K562 (cell line): ENCODE results near the gene OLFML1. TPM values are rescaled to one million over a fixed set of nuclear protein-coding genes. Genes with fewer than 3 reads are reported as not detected.

Source experiments
- ATAC-seq: fragments of 200-7000 bp; cut with Tn5 transposase; 3 replicates; pipeline ENCODE4 v1.9.1; 2020; ENCODE audit warnings: moderate library complexity
- BruUV-seq: library from RNA; stranded (reverse); fragments of 400-500 nt; replicated peaks from 2 replicates; lab custom pipeline; 2021; lab: Mats Ljungman, UMichigan
- CTCF ChIA-PET: fragments of 300-600 bp; formaldehyde crosslinking; extraction: SDS; loops from one replicate; lab custom pipeline; 2021; ENCODE audit warnings: low intra/inter-chr PET ratio; lab: Yijun Ruan, JAX
- POLR2A ChIA-PET: fragments of 300-600, 350-650 bp; sonication (Branson Sonifier 250); formaldehyde crosslinking; extraction: SDS; loops from one replicate; lab custom pipeline; 2021; ENCODE audit warnings: antibody characterized with exemption, inconsistent platforms; lab: Yijun Ruan, JAX
- DNase-seq, 4 experiments: peaks; one replicate each; pipeline versions ENCODE4 v3.0.0 to v3.0.0-alpha.2; 2011 to 2018; ENCODE audit warnings: low spot score in 3 of 4, mixed read lengths in 3 of 4; ENCODE audit errors: extremely low read depth in 1 of 4
- FAIRE-seq: peaks from 2 replicates; lab custom pipeline; 2011; peaks lifted over from hg19 to GRCh38; lab: Jason Lieb, UNC
- H2AFZ ChIP-seq: 2 replicates; pipeline ENCODE4 v1.6.0; 2011; ENCODE audit warnings: low read depth, low read length, control low read depth, inconsistent platforms
- H3K27ac ChIP-seq: fragments of 200-600 bp; 3 replicates; pipeline ENCODE4 v1.8.0; 2011; ENCODE audit warnings: low read depth, mild to moderate bottlenecking, control low read depth, inconsistent platforms, low read length, moderate library complexity, mixed read lengths; ENCODE audit errors: extremely low read depth
- H3K27me3 ChIP-seq, 2 experiments: fragments of 300-600 bp in 1 of 2; 2 replicates in 1 of 2; 3 replicates in 1 of 2; pipeline versions ENCODE4 v1.6.0 to v1.8.0; 2011; ENCODE audit warnings: inconsistent platforms in 2 of 2, low read length in 2 of 2, mild to moderate bottlenecking in 1 of 2, mixed read lengths in 1 of 2, moderate library complexity in 1 of 2; ENCODE audit not compliant: control insufficient read depth in 2 of 2, insufficient read depth in 2 of 2
- H3K36me3 ChIP-seq: fragments of 300-600 bp; 3 replicates; pipeline ENCODE4 v1.8.0; 2011; ENCODE audit warnings: mild to moderate bottlenecking, low read length, inconsistent platforms; ENCODE audit not compliant: control insufficient read depth, insufficient read depth
- H3K4me1 ChIP-seq, 2 experiments: fragments of 200-600 bp in 1 of 2; replicated peaks in 1 of 2; 2 replicates in 1 of 2; 3 replicates in 1 of 2; pipeline versions ENCODE4 v1.5.1 to v1.8.0; 2011; ENCODE audit warnings: inconsistent platforms in 2 of 2, low read length in 2 of 2, mild to moderate bottlenecking in 1 of 2, mixed read lengths in 1 of 2, moderate library complexity in 1 of 2; ENCODE audit not compliant: control insufficient read depth in 2 of 2, insufficient read depth in 2 of 2
- H3K4me2 ChIP-seq: 2 replicates; pipeline ENCODE4 v1.6.1; 2011; ENCODE audit warnings: low read length, control low read depth, inconsistent platforms, mixed read lengths; ENCODE audit not compliant: insufficient read depth
- H3K4me3 ChIP-seq: fragments of 200-600 bp; sonication (generic), shearing (Covaris generic); 2 replicates; pipeline ENCODE4 v1.5.1; 2016; ENCODE audit warnings: control low read depth, inconsistent platforms
- H3K79me2 ChIP-seq: fragments of 200-600 bp; 3 replicates; pipeline ENCODE4 v1.8.0; 2011; ENCODE audit warnings: low read length, inconsistent platforms; ENCODE audit not compliant: control insufficient read depth, insufficient read depth
- H3K9ac ChIP-seq, 2 experiments: 2 replicates each; pipeline versions ENCODE4 v1.6.0 to v1.6.1; 2011; ENCODE audit warnings: low read depth in 2 of 2, low read length in 2 of 2, control low read depth in 1 of 2, inconsistent platforms in 1 of 2, mild to moderate bottlenecking in 1 of 2, mixed read lengths in 1 of 2; ENCODE audit not compliant: insufficient read depth in 1 of 2
- H3K9me1 ChIP-seq: one replicate; pipeline ENCODE4 v1.6.0; 2011; ENCODE audit warnings: inconsistent platforms, mild to moderate bottlenecking, low read length, moderate library complexity; ENCODE audit not compliant: control insufficient read depth, insufficient read depth
- H3K9me3 ChIP-seq: replicated peaks from 2 replicates; pipeline ENCODE4 v1.5.1; 2011; ENCODE audit warnings: low read depth, low read length, inconsistent platforms; ENCODE audit not compliant: control insufficient read depth, insufficient read depth
- H4K20me1 ChIP-seq: replicated peaks from 2 replicates; pipeline ENCODE4 v1.6.1; 2011; ENCODE audit warnings: low read length, inconsistent platforms, mixed read lengths; ENCODE audit not compliant: control insufficient read depth, insufficient read depth
- CBX2 ChIP-seq: fragments of 200-600 bp; sonication (generic); IDR thresholded peaks from one replicate; pipeline ENCODE4 v1.6.1; 2012; ENCODE audit warnings: mild to moderate bottlenecking, low read length, inconsistent platforms; ENCODE audit not compliant: insufficient read depth, poor library complexity, severe bottlenecking
- ETS2 ChIP-seq: IDR thresholded peaks from 2 replicates; pipeline ENCODE4 v1.6.1; 2016; ENCODE audit warnings: borderline replicate concordance, missing genetic modification characterization, mild to moderate bottlenecking, moderate library complexity, missing compliant biosample characterization; ENCODE audit not compliant: poor library complexity, severe bottlenecking
- KLF6 ChIP-seq: fragments of 250-450 bp; sonication (Bioruptor Pico); IDR thresholded peaks from 2 replicates; pipeline ENCODE4 v1.4.0; 2020; ENCODE audit warnings: mild to moderate bottlenecking, moderate library complexity, borderline replicate concordance
- MAZ ChIP-seq, 2 experiments: fragments of 450-650 bp in 1 of 2; sonication (generic) in 1 of 2; formaldehyde crosslinking; IDR thresholded peaks in 1 of 2; conservative IDR thresholded peaks in 1 of 2; 2 replicates each; pipeline versions ENCODE4 v1.4.0 to v1.5.0; 2020; ENCODE audit warnings: mild to moderate bottlenecking in 1 of 2, missing genetic modification reagents in 1 of 2
- SMARCA5 ChIP-seq: fragments of 450-650 bp; IDR thresholded peaks from 2 replicates; pipeline ENCODE4 v1.6.1; 2016
- TAF1 ChIP-seq: IDR thresholded peaks from 2 replicates; pipeline ENCODE4 v1.6.1; 2011; ENCODE audit warnings: mild to moderate bottlenecking, low read length, moderate library complexity; ENCODE audit not compliant: insufficient read depth, control insufficient read depth, severe bottlenecking; ENCODE audit errors: extremely low read depth
- ZBTB1 ChIP-seq: sonication (generic); formaldehyde crosslinking; IDR thresholded peaks from 2 replicates; pipeline ENCODE4 v1.8.1; 2023; ENCODE audit warnings: missing genetic modification reagents, low read depth, mild to moderate bottlenecking, borderline replicate concordance
- ZBTB11 ChIP-seq, 3 experiments: fragments of 200-800 bp in 1 of 3; fragments of 250-450 bp in 1 of 3; fragments of 450-650 bp in 1 of 3; sonication (Bioruptor Pico) in 1 of 3; sonication (Bioruptor generic) in 1 of 3; formaldehyde crosslinking in 1 of 3; IDR thresholded peaks; 2 replicates each; pipeline versions ENCODE4 v1.6.1 to v1.8.0; 2016 to 2022; ENCODE audit warnings: mild to moderate bottlenecking in 2 of 3, missing genetic modification characterization in 2 of 3, missing compliant biosample characterization in 1 of 3, moderate library complexity in 1 of 3
- ZC3H11A ChIP-seq: IDR thresholded peaks from 2 replicates; pipeline ENCODE4 v1.6.1; 2012; ENCODE audit warnings: low read depth, low read length, improper control_type of control experiment
- ZNF551 ChIP-seq: fragments of 250-450 bp; sonication (Bioruptor Pico); IDR thresholded peaks from 2 replicates; pipeline ENCODE4 v1.5.0; 2021; ENCODE audit warnings: mild to moderate bottlenecking, moderate library complexity
- WGBS: fragments of 100-300 bp; shearing (Covaris generic); methylation state at CpG from one replicate; pipeline ENCODE4 v1.1.6; 2016; ENCODE audit warnings: low coverage, mixed read lengths; ENCODE audit not compliant: insufficient coverage; ENCODE audit errors: missing lambda C conversion rate; 5-methylcytosine and 5-hydroxymethylcytosine counted together
- in situ Hi-C: fragments of 300-500 bp; cut with MboI; formaldehyde crosslinking; loops from 4 replicates; pipeline ENCODE4 v1.15.0; 2018; ENCODE audit warnings: inconsistent platforms, mixed read lengths
- intact Hi-C: fragments of 100-400 bp; cut with micrococcal nuclease; formaldehyde crosslinking; loops from 2 replicates; pipeline ENCODE4 v1.14.2; 2022
- polyA plus RNA-seq, 8 experiments: library from polyadenylated mRNA; depleted of rRNA in 4 of 8; stranded (reverse) in 5 of 8; unstranded in 3 of 8; fragments of >200 nt; fragmentation: Nextera tagmentation in 2 of 8; fragmentation: Illumina TruSeq in 1 of 8; extraction: Ambion mirVana in 2 of 8; extraction: Trizol in 1 of 8; gene quantifications; 2 replicates each; pipeline versions ENCODE4 v1.2.1 to v1.2.3, GENCODE V29; 2011 to 2014; ENCODE audit warnings: inconsistent platforms in 1 of 8, missing spikeins in 1 of 8
- total RNA-seq, 7 experiments: library from RNA; depleted of rRNA in 6 of 7; stranded (reverse); fragments of >200 nt in 6 of 7; fragmentation: Illumina TruSeq in 2 of 7; extraction: Trizol in 2 of 7; gene quantifications; 2 replicates each; pipeline versions ENCODE4 v1.2.1 to v1.2.3, GENCODE V29; 2011 to 2021; ENCODE audit warnings: low replicate concordance in 1 of 7
- TF ChIP-seq, protein P1 (sequence below): fragments of 450-650 bp; IDR thresholded peaks from 2 replicates; pipeline ENCODE4 v1.7.0; 2016; ENCODE audit warnings: borderline replicate concordance
- TF ChIP-seq, protein P2 (sequence below), 2 experiments: IDR thresholded peaks in 1 of 2; conservative IDR thresholded peaks in 1 of 2; 2 replicates each; pipeline ENCODE4 v1.6.1; 2016; ENCODE audit warnings: low read depth in 2 of 2, mild to moderate bottlenecking in 1 of 2, missing compliant biosample characterization in 1 of 2, missing genetic modification characterization in 1 of 2, moderate library complexity in 1 of 2

Gene OLFML1
- total and polyA plus RNA-seq, 9 of the 15 experiments (the other 6 are each of a cell fraction or from before 2014, with no cell fraction given) = not detected

DNA sequence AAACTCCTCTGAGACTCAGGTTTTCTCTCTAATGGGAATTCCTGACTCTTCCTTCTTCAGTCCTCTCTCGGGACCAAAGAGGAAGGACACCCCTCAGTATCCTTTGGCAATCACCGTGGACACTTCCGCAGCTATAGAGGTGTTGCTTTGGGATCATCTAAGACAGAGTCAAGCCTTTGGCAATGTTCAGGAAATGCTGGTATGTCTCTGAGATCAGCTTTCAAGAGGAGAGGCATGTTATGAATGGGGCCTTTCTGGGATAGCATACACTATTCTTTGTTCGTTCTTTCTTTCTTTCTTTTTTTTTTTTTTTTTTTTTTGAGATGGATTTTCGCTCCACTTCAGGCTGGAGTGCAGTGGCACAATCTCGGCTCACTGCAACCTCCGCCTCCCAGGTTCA, 14.2 kb upstream of the OLFML1 start:
- in situ Hi-C loops = no loop called here
- CTCF ChIA-PET = interaction anchor here (0.6 kb wide), 1 partner anchor 8 kb away, joined by 5 read pairs; no protein-coding TSS in a partner anchor
- FAIRE-seq = no peak
- POLR2A ChIA-PET = interaction anchor here (0.5 to 1.3 kb wide), 3 partner anchors 8 to 1464 kb away, joined by 3 to 4 read pairs (median 3); no protein-coding TSS in a partner anchor
- Histone ChIP-seq H3K27ac (no peak overlapping the region), H3K4me3 (no peak overlapping the region), H3K79me2 (no peaks in the 10 kb centered on the region), H3K27me3 (peaks cover 0 to 4% of the 10 kb centered on the region in 2 experiments; a peak in 1 of 5 replicates), H3K9ac (no peak overlapping the region), H4K20me1 (no peaks in the 10 kb centered on the region), H3K4me1 (no peaks in the 10 kb centered on the region), H3K36me3 (no peaks in the 10 kb centered on the region), H3K4me2 (no peak overlapping the region), H3K9me3 (no peaks in the 10 kb centered on the region), H3K9me1 (no peaks in the 10 kb centered on the region), H2AFZ (no peak overlapping the region)
- no peak for DNase-seq
- intact Hi-C loops = no loop called here
- WGBS = 0% methylated on average over 3 of the region's 7 CpGs
- BruUV-seq = no TSS peak
- no peak for ATAC-seq
- TF ChIP-seq ETS2 (tag) = no peak
- TF ChIP-seq ZC3H11A = no peak
- TF ChIP-seq, protein P1, sequence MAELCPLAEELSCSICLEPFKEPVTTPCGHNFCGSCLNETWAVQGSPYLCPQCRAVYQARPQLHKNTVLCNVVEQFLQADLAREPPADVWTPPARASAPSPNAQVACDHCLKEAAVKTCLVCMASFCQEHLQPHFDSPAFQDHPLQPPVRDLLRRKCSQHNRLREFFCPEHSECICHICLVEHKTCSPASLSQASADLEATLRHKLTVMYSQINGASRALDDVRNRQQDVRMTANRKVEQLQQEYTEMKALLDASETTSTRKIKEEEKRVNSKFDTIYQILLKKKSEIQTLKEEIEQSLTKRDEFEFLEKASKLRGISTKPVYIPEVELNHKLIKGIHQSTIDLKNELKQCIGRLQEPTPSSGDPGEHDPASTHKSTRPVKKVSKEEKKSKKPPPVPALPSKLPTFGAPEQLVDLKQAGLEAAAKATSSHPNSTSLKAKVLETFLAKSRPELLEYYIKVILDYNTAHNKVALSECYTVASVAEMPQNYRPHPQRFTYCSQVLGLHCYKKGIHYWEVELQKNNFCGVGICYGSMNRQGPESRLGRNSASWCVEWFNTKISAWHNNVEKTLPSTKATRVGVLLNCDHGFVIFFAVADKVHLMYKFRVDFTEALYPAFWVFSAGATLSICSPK = no peak
- TF ChIP-seq SMARCA5 = no peak
- no peak for TF ChIP-seq ZBTB11 (CRISPR knock-in tag; IDR thresholded peaks at IDR 0.05)
- TF ChIP-seq ZNF551 (CRISPR knock-in tag) = no peak
- TF ChIP-seq, protein P2, sequence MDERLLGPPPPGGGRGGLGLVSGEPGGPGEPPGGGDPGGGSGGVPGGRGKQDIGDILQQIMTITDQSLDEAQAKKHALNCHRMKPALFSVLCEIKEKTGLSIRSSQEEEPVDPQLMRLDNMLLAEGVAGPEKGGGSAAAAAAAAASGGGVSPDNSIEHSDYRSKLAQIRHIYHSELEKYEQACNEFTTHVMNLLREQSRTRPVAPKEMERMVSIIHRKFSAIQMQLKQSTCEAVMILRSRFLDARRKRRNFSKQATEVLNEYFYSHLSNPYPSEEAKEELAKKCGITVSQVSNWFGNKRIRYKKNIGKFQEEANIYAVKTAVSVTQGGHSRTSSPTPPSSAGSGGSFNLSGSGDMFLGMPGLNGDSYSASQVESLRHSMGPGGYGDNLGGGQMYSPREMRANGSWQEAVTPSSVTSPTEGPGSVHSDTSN (CRISPR knock-in tag; IDR thresholded peaks at IDR 0.05; ENCODE audit: low read depth) = no peak
- TF ChIP-seq, protein P2 (tag; conservative IDR thresholded peaks at IDR 0.05; ENCODE audit: low read depth) = no peak
- no peak for TF ChIP-seq MAZ (CRISPR knock-in tag; conservative IDR thresholded peaks at IDR 0.05 in 1 of 2, IDR thresholded peaks at IDR 0.05 in 1 of 2)
- TF ChIP-seq TAF1 = no peak
- TF ChIP-seq ZBTB1 = no peak
- TF ChIP-seq CBX2 = no peak
- TF ChIP-seq KLF6 (CRISPR knock-in tag) = no peak
